ENCODE data around the gene CACNA1C. TPM values are rescaled to one million over a fixed set of nuclear protein-coding genes. Genes with fewer than 3 reads are reported as not detected.

CACNA1C gene
- total and polyA plus RNA-seq, 2 donors from 2014 or later, result 1.6 to 17.4 TPM

GRCh38 chr12:2145433-2145998, 92.7 kb downstream of the CACNA1C start:
- DNase-seq (no peak), FAIRE-seq (no peak)
- no peaks in the 10 kb centered on the region for H3K4me1 ChIP-seq (ENCODE audit: control insufficient read depth in 2 of 3, insufficient read depth in 2 of 3, low read depth in 1 of 3, low read length in 3 of 3)
- no peaks in the 10 kb centered on the region for H3K9me3 ChIP-seq (ENCODE audit: control insufficient read depth in 2 of 3, insufficient read depth in 1 of 3, low read length in 3 of 3)
- no peak overlapping the region for H3K27ac ChIP-seq (ENCODE audit: low read depth in 2 of 2, low read length in 2 of 2)
- intact Hi-C loops (cut with DNase I), result no loop called here
- no peak for TF ChIP-seq CTCF (IDR thresholded peaks at IDR 0.05; ENCODE audit: borderline replicate concordance, extremely low read depth, insufficient read depth)
- H3K27me3 ChIP-seq (ENCODE audit: control insufficient read depth, insufficient read depth, low read length), result no peaks in the 10 kb centered on the region
- no peaks in the 10 kb centered on the region for H3K36me3 ChIP-seq (ENCODE audit: control insufficient read depth in 2 of 3, insufficient read depth in 3 of 3, low read length in 3 of 3)
- H3K9ac ChIP-seq (ENCODE audit: low read length in 3 of 3), result no peak overlapping the region
- no peak overlapping the region for H3K4me3 ChIP-seq (ENCODE audit: low read length in 3 of 3)

- no peak for TF ChIP-seq CTCF (IDR thresholded peaks at IDR 0.05; ENCODE audit: borderline replicate concordance, extremely low read depth, insufficient read depth)
Observed at GRCh38 chr12:2147335-2147734, 94.5 kb downstream of the CACNA1C start.

GRCh38 chr12:2149091-2149490, 96.3 kb downstream of the CACNA1C start:
- TF ChIP-seq CTCF (IDR thresholded peaks at IDR 0.05; ENCODE audit: borderline replicate concordance, extremely low read depth, insufficient read depth), result no peak
- Histone ChIP-seq H3K36me3 (ENCODE audit: control insufficient read depth in 2 of 3, insufficient read depth in 3 of 3, low read length in 3 of 3) (no peaks in the 10 kb centered on the region), H3K27me3 (ENCODE audit: control insufficient read depth, insufficient read depth, low read length) (no peaks in the 10 kb centered on the region), H3K4me3 (ENCODE audit: low read length in 3 of 3) (no peak overlapping the region), H3K4me1 (ENCODE audit: control insufficient read depth in 2 of 3, insufficient read depth in 2 of 3, low read depth in 1 of 3, low read length in 3 of 3) (peaks cover 0 to under 1% (median 0%) of the 10 kb centered on the region in 3 donors), H3K27ac (ENCODE audit: low read depth in 2 of 2, low read length in 2 of 2) (no peak overlapping the region), H3K9me3 (ENCODE audit: control insufficient read depth in 2 of 3, insufficient read depth in 1 of 3, low read length in 3 of 3) (no peaks in the 10 kb centered on the region), H3K9ac (ENCODE audit: low read length in 3 of 3) (no peak overlapping the region)
- no peak for FAIRE-seq
- intact Hi-C loops (cut with DNase I), result no loop called here
- DNase-seq, result no peak

More at GRCh38 chr12:2147335-2147734, 94.5 kb downstream of the CACNA1C start:
- Histone ChIP-seq H3K36me3 (ENCODE audit: control insufficient read depth in 2 of 3, insufficient read depth in 3 of 3, low read length in 3 of 3) (no peaks in the 10 kb centered on the region), H3K9me3 (ENCODE audit: control insufficient read depth in 2 of 3, insufficient read depth in 1 of 3, low read length in 3 of 3) (no peaks in the 10 kb centered on the region), H3K4me1 (ENCODE audit: control insufficient read depth in 2 of 3, insufficient read depth in 2 of 3, low read depth in 1 of 3, low read length in 3 of 3) (no peaks in the 10 kb centered on the region), H3K9ac (ENCODE audit: low read length in 3 of 3) (no peak overlapping the region), H3K27me3 (ENCODE audit: control insufficient read depth, insufficient read depth, low read length) (no peaks in the 10 kb centered on the region), H3K4me3 (ENCODE audit: low read length in 3 of 3) (no peak overlapping the region), H3K27ac (ENCODE audit: low read depth in 2 of 2, low read length in 2 of 2) (no peak overlapping the region)
- DNase-seq (no peak), FAIRE-seq (no peak)
- intact Hi-C loops (cut with DNase I), result no loop called here

GRCh38 chr12:2150833-2151232, 98.0 kb downstream of the CACNA1C start:
- intact Hi-C loops (cut with DNase I), result no loop called here
- no peaks in the 10 kb centered on the region for H3K9me3 ChIP-seq (ENCODE audit: control insufficient read depth in 2 of 3, insufficient read depth in 1 of 3, low read length in 3 of 3)
- H3K4me3 ChIP-seq (ENCODE audit: low read length in 3 of 3), result no peak overlapping the region
- no peaks in the 10 kb centered on the region for H3K27me3 ChIP-seq (ENCODE audit: control insufficient read depth, insufficient read depth, low read length)
- no peak overlapping the region for H3K27ac ChIP-seq (ENCODE audit: low read depth in 2 of 2, low read length in 2 of 2)
- TF ChIP-seq CTCF (IDR thresholded peaks at IDR 0.05; ENCODE audit: borderline replicate concordance, extremely low read depth, insufficient read depth), result no peak
- H3K36me3 ChIP-seq (ENCODE audit: control insufficient read depth in 2 of 3, insufficient read depth in 3 of 3, low read length in 3 of 3), result no peaks in the 10 kb centered on the region
- DNase-seq (no peak), FAIRE-seq (no peak)
- H3K4me1 ChIP-seq (ENCODE audit: control insufficient read depth in 2 of 3, insufficient read depth in 2 of 3, low read depth in 1 of 3, low read length in 3 of 3), result peaks cover 0 to 4% (median 3%) of the 10 kb centered on the region in 3 donors
- H3K9ac ChIP-seq (ENCODE audit: low read length in 3 of 3), result no peak overlapping the region
